Iris pigment epithelial cell (primary cell): Measurements from ENCODE around the gene MGLL.
"Not testable (repeated sequence)": the region's sequence is repeated elsewhere in the genome, so short reads cannot be mapped to it uniquely, and the experiment has no call there.

ENCODE experiments used
- DNase-seq: peaks from one replicate; pipeline ENCODE4 v3.0.0-alpha.2; 2011; ENCODE audit warnings: low read depth

Gene MGLL

GRCh38 chr3:127673191-127674100, 148.9 kb downstream of the MGLL start:
- DNase-seq = peak; percentile 61

DNA sequence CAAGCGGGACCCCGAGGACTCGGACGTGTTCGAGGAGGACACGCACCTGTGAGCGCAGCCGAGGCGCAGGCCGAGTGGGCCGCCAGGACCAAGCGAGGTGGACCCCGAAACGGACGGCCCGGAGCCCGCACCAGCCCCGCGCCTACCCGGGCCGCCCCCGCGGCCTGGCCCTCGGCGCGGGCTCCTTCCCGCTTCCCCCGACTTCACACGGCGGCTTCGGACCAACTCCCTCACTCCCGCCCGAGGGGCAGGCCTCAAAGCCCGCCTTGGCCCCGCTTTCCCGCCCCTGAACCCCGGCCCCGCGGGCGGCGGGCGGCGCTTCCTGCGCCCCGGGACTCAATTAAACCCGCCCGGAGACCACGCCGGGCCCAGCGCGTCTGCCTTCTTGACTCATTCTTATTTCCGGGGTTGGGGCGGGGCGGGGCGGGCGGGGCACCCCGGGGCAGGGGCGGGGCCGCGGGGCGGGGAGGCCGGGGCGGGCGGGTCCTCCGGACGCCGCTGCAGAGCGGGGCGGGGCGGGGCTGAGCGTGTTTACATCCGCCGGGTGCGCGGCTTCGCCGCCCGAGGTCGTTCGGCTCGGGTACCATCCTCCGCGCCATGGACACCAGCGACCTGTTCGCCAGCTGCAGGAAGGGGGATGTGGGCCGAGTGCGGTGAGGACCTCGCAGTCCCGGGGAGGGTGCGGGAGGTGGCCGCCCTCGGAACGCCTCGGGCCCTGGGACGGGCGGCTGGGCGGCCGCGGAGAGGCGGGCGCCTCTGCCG, 149.7 kb downstream of the MGLL start, which contains the start of gene ABTB1:
Gene ABTB1 (plus strand): TSS at position 524 of the 762 bp plus-strand sequence. CDS start 74 bp downstream, at position 598.
- DNase-seq = peak; percentile 75

- DNase-seq = no peak
Measured at GRCh38 chr3:127671523-127672428, 150.5 kb downstream of the MGLL start.

DNA sequence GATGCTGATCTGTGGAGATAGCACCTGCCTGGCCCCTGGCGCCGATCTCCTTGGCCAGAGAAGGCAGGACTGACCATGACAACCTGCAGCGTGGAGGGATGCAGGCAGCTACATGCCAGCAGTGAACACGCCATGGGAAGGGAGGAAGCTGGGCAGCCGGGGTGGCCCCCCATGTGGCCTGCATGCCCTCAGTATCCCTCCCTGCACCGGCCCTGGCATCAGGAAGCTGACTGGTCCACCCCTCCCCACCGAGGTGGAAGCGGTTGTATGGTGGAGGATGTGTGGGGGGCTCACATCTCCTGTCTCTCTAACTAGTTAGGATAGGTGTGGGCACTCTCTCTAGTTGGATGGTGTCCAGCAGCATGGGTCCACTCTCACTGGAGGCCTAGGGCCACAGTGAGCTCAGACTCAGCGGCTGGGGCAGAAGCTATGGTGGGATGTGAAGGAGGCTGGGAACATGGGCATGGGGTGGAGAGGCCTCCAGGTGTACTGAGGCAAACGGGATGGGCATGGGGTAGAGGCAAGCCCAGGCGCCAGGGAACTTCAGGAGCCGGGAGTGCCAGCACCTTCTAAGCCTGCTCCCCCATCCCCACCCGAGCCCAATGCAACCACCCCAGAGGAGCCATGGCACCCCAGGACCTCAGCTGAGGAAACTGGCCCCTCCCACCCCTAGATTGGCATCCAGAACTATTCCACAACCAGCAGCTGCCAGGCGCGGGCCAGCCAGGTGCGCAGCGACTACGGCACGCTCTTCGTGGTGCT, 151.4 kb downstream of the MGLL start:
- DNase-seq = no peak

DNA sequence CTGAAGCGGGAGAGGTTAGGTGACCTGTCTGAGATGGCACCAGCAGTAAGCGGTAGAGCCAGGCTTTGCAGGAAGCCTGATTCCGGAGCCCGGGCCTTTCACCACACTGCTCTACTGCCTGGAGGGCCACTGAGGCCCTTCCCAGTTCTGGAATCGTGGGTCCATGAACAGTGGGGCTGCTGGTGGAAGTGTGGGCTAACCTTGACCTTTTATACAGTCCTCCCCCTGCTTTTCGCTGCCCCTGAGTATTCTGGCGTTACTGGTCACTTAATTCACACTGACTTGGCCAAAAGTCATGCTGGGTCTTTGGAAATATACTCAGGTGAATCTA, 152.1 kb downstream of the MGLL start:
- DNase-seq = no peak

GRCh38 chr3:127669541-127670228, 152.6 kb downstream of the MGLL start:
- DNase-seq = no peak

DNA sequence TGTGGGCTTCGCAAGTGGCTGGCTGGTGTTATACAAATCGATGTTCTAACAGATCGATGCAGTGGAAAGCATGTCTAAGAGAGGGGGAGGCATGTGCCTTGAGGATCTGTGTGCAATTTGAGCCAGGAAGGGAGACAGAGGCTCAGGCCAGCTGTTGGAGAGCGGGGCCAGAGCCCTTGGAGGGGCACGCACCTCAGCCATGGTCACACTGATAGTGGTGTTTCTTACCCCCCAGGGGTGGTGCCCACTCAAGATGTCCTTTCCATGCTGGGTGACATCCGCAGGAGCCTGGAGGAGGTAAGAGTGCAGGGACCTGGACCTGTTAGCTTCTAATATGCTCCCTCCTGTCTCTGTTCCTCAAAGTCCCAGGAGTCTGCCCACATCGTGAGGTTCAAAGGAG, 153.4 kb downstream of the MGLL start:
- no peak for DNase-seq

DNA sequence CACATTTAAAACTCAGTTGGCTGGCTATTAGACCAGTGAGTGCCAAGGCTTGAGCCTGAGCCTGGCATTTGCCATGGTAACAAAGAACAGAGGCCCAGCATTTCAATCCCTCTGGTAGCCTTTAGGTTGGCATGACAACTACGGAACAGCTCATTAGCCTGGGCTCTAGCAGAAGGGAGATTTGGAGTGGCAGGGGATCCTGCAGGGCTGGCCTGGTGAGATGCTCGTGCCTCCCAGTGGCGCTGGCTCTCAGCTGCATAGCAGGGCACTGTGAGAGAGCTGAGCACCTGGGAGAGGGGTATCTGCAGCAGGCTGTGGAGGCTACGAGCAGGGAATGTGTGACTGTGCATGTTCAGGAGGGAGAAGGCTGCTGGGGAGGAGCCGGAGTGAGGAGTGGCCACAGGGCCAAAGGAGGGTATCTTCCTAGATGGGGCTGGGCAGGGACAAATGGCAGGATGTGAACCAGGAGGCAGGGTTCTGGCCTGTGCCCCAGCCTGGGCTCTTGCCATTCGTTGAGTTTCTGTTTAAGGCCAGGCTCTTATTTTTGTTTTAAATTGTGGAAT, 155.1 kb downstream of the MGLL start:
- no peak for DNase-seq

- DNase-seq = no peak
Measured at GRCh38 chr3:127666676-127667075, 155.6 kb downstream of the MGLL start.

DNA sequence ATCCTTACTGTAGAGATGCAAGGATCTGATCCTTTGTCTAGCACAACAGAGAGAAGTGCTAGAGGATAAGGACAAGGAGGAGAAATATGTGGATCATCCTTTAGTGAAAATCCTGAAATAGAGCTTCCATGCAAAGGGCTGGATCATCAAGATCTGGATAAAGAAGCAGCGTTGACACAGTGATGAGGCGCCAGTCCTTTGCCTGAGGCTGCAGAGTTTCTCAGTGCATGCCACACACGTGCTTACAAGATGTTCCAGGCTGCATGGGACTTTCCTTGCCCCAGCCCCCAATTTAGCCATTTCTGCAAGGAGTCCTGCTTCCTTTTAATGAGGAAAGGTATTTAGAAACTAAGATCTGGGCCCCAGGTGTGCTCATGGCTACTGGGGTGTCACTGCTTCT, 156.7 kb downstream of the MGLL start:
- DNase-seq = no peak

GRCh38 chr3:127665165-127665564, 157.2 kb downstream of the MGLL start:
- DNase-seq = no peak

DNA sequence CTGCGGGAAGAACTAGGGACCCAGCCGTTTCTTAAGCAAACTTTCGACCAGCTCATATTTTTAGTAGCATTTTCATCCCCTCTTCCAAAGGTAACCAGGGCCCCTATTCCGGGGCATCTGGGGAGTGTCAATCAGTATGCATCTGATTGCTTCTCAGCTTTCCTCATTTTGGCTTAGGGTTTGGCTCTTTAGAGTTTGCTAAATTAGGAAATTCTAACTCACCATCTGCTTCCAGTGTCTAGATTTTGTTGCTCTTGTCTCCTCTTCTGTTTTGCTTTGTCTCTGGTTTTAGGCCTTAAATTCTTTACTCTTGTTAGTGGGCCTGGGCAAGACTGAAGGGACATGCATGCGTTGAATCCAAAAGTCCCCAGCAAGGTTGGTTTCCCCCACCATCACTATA, 159.2 kb downstream of the MGLL start:
- DNase-seq = no peak

- DNase-seq = no peak
Measured at GRCh38 chr3:127662001-127662469, 160.3 kb downstream of the MGLL start.

- DNase-seq = no peak
Measured at GRCh38 chr3:127661600-127661999, 160.7 kb downstream of the MGLL start.

- no peak for DNase-seq
Measured at GRCh38 chr3:127660621-127661251, 161.6 kb downstream of the MGLL start.

- peak; percentile 15 for DNase-seq
Measured at GRCh38 chr3:127658234-127658633, 164.1 kb downstream of the MGLL start.

- DNase-seq = no peak
Measured at GRCh38 chr3:127656906-127657305, 165.4 kb downstream of the MGLL start.

DNA sequence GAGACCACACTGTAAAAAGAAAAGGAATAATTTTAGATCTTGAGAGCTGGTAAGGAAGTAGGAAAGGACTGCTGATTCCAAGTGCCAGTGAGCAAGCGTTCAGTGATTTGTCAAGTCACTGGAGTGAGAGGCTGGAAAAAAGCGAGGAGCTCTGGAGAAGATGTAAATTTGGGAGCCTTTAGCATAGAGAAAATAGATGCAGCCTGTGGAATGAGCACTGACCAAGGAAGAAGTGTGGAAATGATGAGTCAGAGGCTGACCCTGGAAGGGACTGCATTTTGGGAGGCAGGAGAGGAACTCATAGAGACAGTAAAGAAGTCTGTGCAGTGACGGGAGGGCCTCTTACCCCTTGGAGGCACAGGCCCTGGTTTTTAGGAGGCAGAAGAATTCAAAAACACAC, 166.7 kb downstream of the MGLL start:
- peak; percentile 41 for DNase-seq

- DNase-seq = not testable (repeated sequence)
Measured at GRCh38 chr3:127654993-127655392, 167.3 kb downstream of the MGLL start.

DNA sequence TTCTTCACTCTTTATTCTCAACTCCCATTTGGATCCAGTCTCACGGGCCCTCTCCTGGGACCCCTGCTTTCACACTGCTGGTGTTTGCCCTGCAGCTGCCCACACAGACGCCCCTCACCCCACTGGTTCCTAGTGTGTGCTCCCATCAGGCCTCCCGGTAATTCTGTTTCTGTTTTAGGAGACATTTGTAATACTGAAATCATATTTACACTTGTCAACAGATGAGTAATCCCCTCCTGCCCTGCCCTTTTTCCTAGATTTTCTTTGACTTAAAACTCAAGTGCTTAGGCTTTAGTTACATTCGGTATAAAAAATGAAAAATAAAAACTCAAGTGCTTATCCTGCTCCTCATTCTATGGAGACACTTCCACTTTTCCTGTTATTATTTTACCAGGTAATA, 167.9 kb downstream of the MGLL start:
- DNase-seq = no peak
